ENCODE results near the gene ASPG. TPM values are rescaled to one million over a fixed set of nuclear protein-coding genes. Genes with fewer than 3 reads are reported as not detected.

Gene ASPG
- total and polyA plus RNA-seq, 12 donors = 2.8 to 32.0 (median 13.2) TPM

GRCh38 chr14:104099096-104100041 is 13.9 kb downstream of the ASPG start:
- H3K4me1 ChIP-seq = peaks cover 0 to 6% (median 0%) of the 10 kb centered on the region in 9 donors
- no peaks in the 10 kb centered on the region for H3K9me3 ChIP-seq
- DNase-seq = no peak
- ATAC-seq = no peak
- peaks cover 0 to 27% (median 14%) of the 10 kb centered on the region in 7 donors for H3K27me3 ChIP-seq
- intact Hi-C loops (cut with DNase I) = loop anchor here in 2 of 10 donors (5.0 to 10.0 kb wide), 2 partner anchors 535 to 538 kb away; no protein-coding TSS in a partner anchor
- H3K4me3 ChIP-seq = no peak overlapping the region
- WGBS, 2 donors = 79% methylated on average over 26 of the region's 26 CpGs
- no peaks in the 10 kb centered on the region for H3K36me3 ChIP-seq
- no peak overlapping the region for H3K27ac ChIP-seq
- no peak for TF ChIP-seq CTCF (IDR thresholded peaks at IDR 0.05)

GRCh38 chr14:104100171-104101085 is 14.9 kb downstream of the ASPG start:
- 79 to 86% methylated on average over 23 of the region's 23 CpGs for WGBS, 2 donors
- no peak for TF ChIP-seq CTCF (IDR thresholded peaks at IDR 0.05)
- intact Hi-C loops (cut with DNase I) = no loop called here
- no peak for ATAC-seq
- Histone ChIP-seq H3K9me3 (no peaks in the 10 kb centered on the region), H3K4me3 (no peak overlapping the region), H3K36me3 (no peaks in the 10 kb centered on the region), H3K4me1 (no peaks in the 10 kb centered on the region), H3K27me3 (peaks cover 0 to 24% (median 6%) of the 10 kb centered on the region in 7 donors), H3K27ac (no peak overlapping the region)
- peak in 1 of 2 donors; percentile 8 for DNase-seq

- Histone ChIP-seq H3K9me3 (no peaks in the 10 kb centered on the region), H3K4me1 (no peaks in the 10 kb centered on the region), H3K27me3 (peaks cover 0 to 24% (median 5%) of the 10 kb centered on the region in 7 donors), H3K4me3 (no peak overlapping the region), H3K27ac (no peak overlapping the region), H3K36me3 (no peaks in the 10 kb centered on the region)
- DNase-seq (peak in 1 of 2 donors; percentile 3), ATAC-seq (no peak)
- TF ChIP-seq CTCF (IDR thresholded peaks at IDR 0.05) = no peak
- intact Hi-C loops (cut with DNase I) = no loop called here
- 72 to 73% methylated on average over 16 of the region's 16 CpGs for WGBS, 2 donors
These were observed 15.7 kb downstream of the ASPG start for GRCh38 chr14:104101086-104101621.

Measured in heart right ventricle (tissue), 16 donors.